Endometrial microvascular endothelial cells (primary cell): Measurements from ENCODE around the gene PTPN20. TPM values are rescaled to one million over a fixed set of nuclear protein-coding genes. Genes with fewer than 3 reads are reported as not detected.

Experiments
- in situ Hi-C: cut with HindIII; loops from 2 replicates; pipeline ENCODE4 v1.10.0; 2017; ENCODE audit warnings: low sequenced_read_pairs, low pct_unique_long_range_greater_than_20kb; ENCODE audit errors: inconsistent ontology term
- total RNA-seq: library from RNA; depleted of rRNA; stranded (reverse); fragments of >200 nt; gene quantifications from one replicate; pipeline ENCODE4 v1.2.3, GENCODE V29; 2015; ENCODE audit errors: inconsistent ontology term

PTPN20 gene
- total RNA-seq, 1 donor from 2014 or later = 0.56 TPM

DNA sequence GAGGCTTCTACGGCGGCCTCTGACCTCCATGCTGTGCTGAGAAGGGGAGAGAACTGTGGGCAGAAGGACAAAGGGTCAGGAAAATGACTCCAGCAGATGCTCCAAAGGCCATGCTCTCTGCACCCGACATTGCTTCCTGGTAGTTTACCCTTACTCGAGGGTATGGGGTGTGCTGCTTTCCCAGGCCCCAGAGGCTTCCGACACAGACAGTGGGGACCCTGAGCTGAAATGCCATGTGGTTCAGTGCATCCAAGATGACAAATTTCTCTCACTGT lies 130.9 kb downstream of the PTPN20 start:
- in situ Hi-C loops = no loop called here

DNA sequence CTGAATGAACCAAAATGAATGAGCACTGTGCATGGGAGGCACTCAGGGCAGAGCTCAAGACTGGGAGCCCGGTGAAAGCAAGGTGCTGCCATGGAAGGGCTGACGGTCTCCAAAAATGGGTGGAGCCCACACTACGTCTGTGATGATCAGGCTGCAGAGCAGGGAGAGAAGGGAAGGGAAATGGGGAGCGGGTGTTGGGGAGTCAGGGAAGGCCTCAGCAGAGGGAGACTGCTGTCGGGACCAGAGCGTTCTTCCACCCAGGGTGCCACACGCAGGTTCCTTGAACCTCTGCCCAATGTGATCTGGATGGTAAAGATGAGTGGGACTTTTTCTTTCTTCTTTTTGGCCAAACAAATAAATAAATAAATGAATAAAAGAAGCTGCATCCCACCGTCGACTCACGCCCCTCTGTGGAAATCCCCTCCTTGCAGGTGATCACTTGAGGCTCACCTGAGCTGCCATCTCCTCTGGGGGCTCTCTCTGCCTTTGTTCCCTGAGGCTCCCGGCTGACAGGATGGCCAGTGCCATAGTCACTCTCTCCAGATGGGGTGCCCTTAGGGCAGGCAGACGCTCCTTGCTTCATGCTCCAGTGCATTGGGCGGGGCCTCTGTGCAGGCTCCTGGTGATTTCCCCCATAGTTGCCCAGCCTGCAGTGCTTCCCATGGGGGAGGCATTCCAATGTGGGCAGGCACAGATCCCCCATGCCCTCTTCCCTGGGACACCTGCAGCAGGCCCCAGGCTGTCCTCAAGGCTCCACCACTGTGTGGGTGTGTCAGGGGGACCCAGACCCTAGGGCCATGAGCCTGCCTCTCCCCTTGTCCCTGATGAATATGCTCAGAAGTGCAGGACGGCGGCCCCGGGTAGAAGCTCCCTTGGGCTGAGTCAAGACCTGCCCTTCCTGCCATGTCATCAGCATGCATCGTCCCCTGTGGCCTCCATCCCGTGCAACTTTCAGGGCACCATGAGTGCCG lies 131.8 kb downstream of the PTPN20 start:
- in situ Hi-C loops = no loop called here

DNA sequence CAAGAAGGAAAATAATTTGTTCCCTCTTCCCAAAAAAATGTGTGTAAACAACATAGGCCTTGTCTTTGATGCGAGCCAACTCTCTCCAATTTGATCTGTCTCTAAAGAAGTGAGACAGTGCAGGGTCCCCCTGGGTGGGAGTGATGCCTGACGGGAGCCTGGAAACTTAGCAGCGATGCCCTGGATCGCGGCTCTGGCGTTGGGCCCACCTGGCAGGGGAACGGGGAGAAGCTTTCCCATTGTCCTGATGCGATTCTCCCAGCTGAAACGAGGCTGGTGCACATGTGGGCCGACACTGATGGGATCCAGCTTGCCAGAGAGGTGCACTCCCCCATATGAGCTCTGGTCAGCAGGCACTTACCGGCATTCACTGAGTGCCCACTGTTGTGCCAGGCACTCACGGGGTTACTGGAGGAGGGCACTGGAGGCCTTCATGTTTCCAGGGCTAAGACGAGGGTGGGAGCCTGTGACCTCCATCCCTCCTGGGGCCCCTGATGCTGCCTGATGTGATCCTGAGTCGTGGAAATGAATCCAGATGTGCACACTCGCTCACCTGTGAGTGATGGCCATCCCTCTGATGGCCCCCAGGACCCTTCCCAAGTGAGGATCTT lies 132.8 kb downstream of the PTPN20 start:
- in situ Hi-C loops = no loop called here

DNA sequence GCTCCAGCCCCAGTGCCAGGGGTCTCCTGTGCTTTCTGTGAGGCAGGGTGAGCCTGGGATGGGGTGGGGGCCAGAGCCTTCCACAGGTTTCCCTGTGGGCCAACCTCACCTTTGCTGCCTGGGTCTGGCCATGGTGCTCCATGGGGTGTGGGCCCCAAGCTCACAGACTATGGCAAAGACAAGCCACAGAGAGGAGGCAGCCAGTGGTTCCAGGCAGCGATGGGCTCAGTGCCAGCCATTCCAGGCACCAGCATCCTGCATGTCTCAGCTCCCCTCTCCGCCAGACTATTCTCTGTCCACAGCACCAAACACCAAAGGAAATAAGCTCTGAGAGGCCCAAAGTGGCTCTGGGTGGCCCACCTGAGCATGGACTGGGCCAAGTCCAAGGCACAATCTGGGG lies 133.5 kb downstream of the PTPN20 start:
- in situ Hi-C loops = no loop called here

DNA sequence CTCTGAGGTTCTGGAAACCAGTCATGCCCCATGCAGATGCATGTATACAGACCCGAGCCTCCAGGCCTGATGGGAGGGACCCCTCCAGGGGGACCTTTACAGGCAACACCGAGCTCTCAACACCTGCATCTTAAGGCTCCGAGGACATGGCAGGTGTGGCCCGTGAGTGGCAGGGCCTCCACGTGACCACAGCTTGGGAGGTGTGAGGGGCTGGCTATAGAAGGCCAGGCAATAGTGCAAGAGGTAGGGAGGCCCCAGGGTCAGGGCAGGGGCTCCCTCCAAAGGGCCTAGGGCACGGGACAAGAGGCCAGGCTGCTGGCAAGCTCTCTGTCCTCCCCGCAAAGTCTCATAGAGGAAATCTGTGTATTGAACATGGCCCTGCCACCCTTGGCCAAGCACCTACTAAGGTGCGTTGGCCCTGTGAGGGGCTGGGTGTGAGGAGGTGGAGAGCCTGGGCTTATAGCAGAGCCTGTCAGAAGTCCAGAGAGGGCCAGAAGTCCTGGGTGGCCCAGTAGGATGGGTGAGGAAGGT lies 134.2 kb downstream of the PTPN20 start:
- in situ Hi-C loops = no loop called here

DNA sequence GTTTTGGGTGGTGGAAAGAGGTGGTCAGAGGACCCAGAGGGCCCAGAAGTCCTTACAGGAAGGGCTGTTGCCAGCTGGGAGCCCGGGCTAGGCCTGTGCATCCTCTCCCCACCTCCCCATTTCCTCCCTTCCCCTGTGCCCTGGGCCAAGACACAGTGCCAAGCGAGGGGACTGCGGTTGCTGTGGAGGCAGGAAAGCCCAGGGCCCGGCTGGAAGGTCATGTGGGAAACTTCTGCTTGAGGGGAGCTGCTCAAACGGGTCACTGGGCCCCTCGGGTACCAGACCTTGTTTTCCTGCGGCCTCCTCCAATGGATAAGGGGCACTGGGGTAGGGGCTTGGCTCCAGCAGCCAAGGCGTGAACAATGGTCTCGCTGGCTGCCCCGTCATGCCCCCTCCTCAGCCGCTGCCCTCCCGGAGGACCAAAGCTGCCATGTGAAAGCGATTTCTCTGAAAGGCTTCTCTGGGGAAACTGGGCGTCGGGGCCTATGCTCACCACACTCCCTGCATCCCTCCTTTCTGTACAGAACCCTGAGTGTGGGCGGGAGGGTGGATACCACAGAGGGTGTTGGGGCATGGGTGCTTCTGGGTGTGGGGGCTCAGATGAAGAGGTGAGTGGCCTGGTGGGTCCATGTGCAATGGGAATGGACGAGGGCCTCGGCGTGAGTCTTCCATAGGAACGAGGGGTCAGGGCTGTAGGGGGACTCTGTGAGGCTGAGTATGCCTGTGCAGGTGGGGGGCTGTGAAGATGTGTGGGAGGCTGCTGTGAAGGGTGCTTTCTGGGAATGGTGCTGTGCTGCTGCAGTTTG lies 135.3 kb downstream of the PTPN20 start:
- in situ Hi-C loops = no loop called here

DNA sequence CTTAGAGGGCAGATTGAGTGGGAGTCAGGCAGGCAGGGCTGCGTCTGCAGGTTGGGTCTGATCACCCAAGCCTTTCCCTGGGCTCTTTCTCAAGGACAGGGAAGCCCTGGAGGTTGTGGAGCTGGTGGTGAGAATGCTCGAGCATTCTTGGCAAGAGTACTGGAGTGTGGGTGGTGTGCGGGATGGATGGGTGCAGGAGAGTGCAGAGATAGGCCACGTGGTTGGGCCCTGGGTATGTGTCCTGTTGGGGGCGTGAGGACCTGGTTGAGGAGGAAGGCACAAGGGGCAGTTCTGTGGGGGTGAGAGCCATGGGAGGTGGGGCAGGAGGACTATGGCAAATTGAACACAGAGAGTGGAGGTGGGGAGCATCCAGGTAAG lies 135.9 kb downstream of the PTPN20 start:
- in situ Hi-C loops = no loop called here

DNA sequence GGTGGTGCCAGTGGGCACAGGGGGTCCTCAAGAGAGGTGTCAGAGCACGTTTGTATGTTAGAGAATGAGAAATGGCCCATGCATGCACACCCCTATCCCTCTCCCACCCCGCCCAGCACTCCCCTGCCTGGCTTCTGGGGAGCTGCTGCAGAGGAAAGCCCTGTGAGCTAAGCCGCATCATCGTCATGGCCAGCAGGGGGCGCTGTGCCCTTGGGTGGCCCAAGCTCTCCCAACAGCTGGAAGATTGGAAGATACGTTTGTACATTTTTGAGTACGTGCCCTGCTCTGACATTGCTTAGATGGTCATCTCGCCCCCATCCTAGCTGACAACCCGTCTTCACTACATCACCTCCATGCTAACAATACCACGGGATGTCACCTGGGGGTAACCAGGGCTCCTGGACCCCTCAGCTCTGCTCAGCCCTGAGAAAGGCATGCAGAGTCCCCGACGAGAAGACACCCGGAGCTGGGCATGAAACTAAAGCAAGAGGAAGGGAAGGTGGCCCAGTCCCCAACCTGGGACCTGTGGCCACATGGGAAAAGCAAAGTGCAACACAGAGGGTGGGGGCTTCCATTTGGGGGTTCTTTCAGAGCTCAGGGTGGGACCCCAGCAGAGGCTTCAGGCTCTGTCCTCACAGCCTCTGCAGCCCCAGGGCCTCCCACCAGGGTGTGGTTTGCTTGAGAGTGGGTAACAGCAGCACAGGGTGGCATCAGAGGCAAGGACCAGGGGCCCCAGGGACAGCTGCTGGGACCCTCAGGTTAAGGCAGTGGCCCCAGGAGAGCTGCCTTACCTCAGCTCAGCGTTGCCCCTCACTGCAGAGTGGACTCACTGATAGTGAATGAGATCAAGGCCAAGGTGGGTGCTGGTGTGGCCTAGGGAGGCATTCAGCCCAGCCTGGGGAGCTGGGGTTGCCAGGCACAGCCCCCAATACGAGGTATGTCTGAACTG lies 136.6 kb downstream of the PTPN20 start:
- in situ Hi-C loops = no loop called here

DNA sequence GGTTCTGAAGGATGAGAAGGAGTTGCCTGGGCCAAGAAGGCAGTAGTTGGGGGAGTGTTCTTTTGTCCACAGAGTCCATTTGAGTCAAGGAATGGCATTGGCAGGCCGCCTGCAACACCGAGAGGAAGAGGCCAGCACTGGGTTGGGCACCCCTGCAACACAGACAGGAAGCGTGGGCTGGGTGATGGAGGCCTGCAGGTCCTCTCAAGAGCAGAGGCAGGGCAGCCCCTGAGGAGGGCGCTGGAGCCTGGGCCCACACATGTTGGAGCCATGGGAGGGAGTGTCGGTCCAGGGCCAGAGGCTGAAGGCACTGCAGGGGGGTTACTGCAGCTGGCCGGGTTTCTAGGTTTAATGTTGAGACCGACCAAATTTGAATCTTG lies 137.3 kb downstream of the PTPN20 start:
- in situ Hi-C loops = no loop called here

DNA sequence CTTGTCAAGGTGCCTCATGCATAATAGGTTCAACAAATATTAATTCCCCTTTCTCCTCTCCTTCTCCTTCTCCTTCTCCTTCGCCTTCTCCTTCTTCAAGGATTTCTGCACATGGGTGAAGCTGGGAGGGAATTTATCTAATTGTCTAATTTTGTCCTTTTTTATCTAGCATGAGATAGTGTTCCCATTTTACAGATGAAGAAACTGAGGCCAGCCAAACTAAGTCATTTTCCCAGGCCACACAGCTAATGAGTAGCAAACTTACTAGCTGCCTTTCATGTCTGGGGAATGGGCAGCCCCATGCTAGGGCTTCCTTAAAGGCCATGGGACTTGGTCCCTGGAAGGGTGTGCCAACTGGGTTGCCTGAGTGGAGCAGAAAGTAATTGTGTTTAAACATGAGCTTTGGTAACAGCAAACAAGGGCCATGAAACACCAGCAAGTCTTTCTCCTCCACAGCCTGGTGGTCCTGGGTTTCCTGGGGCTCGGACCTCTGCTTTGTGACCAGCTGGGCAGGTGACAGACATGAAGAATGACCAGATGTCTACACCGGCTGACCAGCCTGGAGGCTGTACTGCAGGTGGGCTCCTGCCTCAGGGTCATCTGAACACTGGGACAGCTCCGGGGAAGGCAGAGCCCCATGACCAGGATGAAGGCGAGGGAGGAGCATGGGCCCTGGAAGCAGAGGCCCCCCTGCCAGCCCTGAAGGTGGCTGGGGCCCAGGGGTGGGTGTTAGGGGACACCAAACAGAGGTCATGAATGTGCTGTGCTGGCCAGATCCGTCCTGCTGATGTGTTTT lies 138.0 kb downstream of the PTPN20 start:
- in situ Hi-C loops = no loop called here

DNA sequence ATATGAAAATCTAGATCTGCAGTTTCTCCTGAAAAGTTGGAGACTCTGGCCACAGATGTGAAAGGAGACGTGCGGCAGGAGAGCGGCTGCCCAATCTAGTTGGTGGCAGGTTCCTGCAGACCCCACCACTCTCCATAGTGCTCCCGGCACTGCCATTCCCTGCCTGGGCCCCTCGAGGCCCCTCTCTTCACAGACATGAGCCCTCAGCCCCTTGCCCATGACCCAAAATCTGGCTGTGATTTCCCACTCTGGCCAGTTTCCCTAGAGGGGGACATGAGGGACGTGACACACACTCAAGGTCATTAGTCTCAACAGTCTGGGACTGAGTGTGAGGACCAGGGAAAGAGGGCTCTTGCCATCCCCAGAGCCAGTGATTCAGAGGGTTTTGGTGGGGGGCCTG lies 138.7 kb downstream of the PTPN20 start:
- in situ Hi-C loops = no loop called here

DNA sequence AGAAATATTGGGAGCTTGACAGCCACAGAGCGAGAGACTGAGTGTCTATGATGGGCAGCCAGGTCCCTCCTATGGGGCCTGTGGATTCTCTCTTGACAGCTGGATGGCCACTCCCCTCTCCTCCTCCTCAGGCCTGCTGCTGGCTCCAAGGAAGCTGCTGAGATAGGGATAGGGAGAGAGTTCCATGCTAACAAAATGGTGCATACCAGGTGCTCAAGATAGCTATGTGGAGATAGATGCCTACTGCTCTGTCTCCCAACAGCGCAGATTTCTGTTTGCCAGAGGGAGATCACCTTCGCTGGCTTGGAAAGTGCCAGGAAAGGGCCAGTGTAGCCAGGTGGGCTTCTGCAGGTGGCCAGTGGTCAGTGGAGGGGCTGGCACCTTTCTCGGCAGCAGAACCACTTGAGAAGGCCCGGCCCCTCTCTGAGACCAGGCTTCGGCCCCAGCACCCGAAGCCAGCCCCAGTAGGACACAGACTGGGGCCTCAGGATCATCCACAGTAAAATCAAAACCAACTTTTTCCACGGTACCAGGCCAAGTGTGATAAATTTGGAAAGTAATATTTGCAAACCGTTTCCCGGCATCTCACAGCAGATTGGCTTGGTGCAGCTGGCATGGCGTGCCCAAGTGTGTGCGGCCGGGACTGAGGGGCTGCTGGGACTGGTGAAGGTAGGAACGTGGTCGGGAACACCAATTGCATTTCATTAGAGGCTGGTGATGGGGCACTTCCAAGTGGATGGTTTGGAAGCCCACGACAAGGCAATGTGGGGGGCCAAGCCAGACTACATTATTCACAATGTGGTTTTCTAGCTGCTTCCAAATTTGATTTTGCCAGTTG lies 139.6 kb downstream of the PTPN20 start:
- in situ Hi-C loops = no loop called here

DNA sequence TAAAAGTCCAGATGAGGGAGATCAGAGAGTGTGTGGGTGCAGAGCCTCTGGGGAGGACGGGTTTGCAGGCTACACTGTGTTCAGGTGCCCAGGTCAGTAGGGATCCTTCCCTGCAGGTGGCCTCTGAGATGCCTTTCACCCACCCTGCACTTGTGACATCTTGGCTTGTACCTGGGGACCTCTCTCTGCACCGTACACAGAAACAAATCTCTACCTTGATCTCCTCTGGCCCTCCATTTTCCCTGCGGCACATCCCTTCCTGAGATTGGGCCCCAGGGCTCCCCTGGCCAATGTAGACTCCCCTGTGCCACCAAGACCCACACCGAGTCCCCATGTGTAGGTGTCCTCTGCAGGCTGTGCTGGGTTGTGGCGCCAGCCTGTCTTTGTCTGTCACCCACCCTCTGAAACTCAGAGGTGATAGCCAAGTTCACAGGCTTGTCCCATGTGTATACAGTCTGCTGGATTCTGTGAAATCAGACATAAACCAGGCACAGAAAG lies 140.6 kb downstream of the PTPN20 start:
- in situ Hi-C loops = no loop called here
